RPMI7951 (cell line): ENCODE measurements around the gene LIPE. TPM values are rescaled to one million over a fixed set of nuclear protein-coding genes. Genes with fewer than 3 reads are reported as not detected.
A peak's percentile ranks its signal among the peaks of the same experiment; 100 is the strongest.

Experiments
- DNase-seq: peaks from one replicate; pipeline ENCODE4 v3.0.0-alpha.2; 2012; ENCODE audit warnings: low read depth
- total RNA-seq: library from RNA; depleted of rRNA; stranded (reverse); fragments of >200 nt; shearing (Covaris generic); gene quantifications from 2 replicates; pipeline ENCODE4 v1.2.3, GENCODE V29; 2014; rRNA removed

The LIPE gene
- total RNA-seq, 1 experiment from 2014 or later, result 13.2 TPM

DNA sequence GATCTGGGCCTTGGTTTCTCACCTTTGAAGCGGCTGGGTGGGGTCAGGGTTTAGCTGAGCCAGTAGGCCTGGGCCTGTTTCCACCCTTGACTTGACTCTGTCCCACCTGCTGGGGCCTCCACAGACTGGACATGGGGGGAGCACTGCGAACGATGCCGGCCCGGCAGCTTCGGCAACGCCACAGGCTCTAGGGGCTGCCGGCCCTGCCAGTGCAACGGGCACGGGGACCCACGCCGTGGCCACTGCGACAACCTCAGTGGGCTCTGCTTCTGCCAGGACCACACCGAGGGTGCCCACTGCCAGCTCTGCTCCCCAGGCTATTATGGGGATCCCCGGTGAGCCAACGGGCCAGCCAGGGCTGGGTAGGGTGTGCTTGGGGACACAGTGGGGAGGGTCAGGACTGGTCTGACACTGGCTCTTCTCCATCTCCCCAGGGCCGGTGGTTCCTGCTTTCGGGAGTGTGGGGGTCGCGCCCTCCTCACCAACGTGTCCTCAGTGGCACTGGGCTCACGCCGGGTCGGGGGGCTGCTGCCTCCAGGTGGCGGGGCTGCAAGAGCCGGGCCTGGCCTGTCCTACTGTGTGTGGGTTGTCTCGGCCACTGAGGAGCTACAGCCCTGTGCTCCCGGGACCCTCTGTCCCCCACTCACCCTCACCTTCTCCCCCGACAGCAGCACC lies 73.7 kb downstream of the LIPE start:
- DNase-seq, result no peak

- DNase-seq, result peak; percentile 33
Measured at GRCh38 chr19:42352301-42353259, 74.6 kb downstream of the LIPE start.

Other genes starting within 250 kb of the LIPE start
- gene DEDD2, start 209.7 kb downstream of the LIPE start, total RNA-seq, result 13.8 and 14.4 TPM in 2 replicates
- gene ZNF526, start 207.1 kb downstream of the LIPE start, total RNA-seq, result 7.2 and 7.3 TPM in 2 replicates
- 26.7 and 30.2 TPM in 2 replicates for gene GSK3A, start 184.8 kb downstream of the LIPE start, total RNA-seq
- gene ERF, start 172.3 kb downstream of the LIPE start, total RNA-seq, result 31.6 and 40.1 TPM in 2 replicates
- 12.9 and 14.6 TPM in 2 replicates for gene CIC, start 158.1 kb downstream of the LIPE start, total RNA-seq
- 1.8 and 2.9 TPM in 2 replicates for gene PRR19, start 125.3 kb downstream of the LIPE start, total RNA-seq
- gene PAFAH1B3, start 124.8 kb downstream of the LIPE start, total RNA-seq, result 108 and 147 TPM in 2 replicates
- gene TMEM145, start 114.1 kb downstream of the LIPE start, total RNA-seq, result 0.68 and 1.2 TPM in 2 replicates
- gene MEGF8, start 101.8 kb downstream of the LIPE start, total RNA-seq, result 9.4 and 12.9 TPM in 2 replicates
- 1.1 TPM in 1 of 2 replicates, not detected in the other for gene CNFN, start 37.1 kb downstream of the LIPE start, total RNA-seq
- not detected in 2 replicates for gene CXCL17, start 15.6 kb upstream of the LIPE start, total RNA-seq
- 0.12 and 0.20 TPM in 2 replicates for gene CEACAM1, start 101.1 kb upstream of the LIPE start, total RNA-seq
- gene CEACAM8, start 167.5 kb upstream of the LIPE start, total RNA-seq, result not detected in 2 replicates